ENCODE results near the gene LGI2.
A peak's percentile ranks its signal among the peaks of the same experiment; 100 is the strongest.
"Not testable (repeated sequence)": the region's sequence is repeated elsewhere in the genome, so short reads cannot be mapped to it uniquely, and the experiment has no call there.

LGI2 gene

GRCh38 chr4:25019501-25019900 is 11.2 kb downstream of the LGI2 start:
- Mint-ChIP-seq H3K27me3 (peaks cover 11% of the 10 kb centered on the region), H3K9me3 (no peaks in the 10 kb centered on the region), H3K36me3 (no peaks in the 10 kb centered on the region), H3K4me3 (no peak overlapping the region), H3K27ac (peak overlapping the region; percentile 18), H3K4me1 (no peaks in the 10 kb centered on the region)

DNA sequence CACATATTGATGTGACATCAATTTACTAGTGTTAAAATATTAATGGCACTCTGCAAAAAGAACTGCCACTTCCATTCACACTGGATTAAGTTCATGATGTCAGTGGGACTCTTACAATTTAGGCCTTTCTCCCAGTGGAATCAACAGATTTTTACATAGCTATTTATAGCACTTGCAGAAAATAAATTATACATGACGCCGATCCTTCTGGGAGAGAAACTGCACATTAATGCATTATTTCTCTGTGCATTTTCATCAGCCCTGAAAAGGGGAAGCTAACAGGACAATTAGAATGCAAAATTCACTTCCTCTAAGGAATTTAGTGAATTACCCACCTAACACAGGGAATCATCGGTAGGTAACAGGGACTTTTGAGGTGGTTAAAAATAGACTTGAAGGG is 15.7 kb downstream of the LGI2 start:
- H3K27ac Mint-ChIP-seq: no peak overlapping the region
- H3K4me1 Mint-ChIP-seq: no peaks in the 10 kb centered on the region
- no peak overlapping the region for H3K4me3 Mint-ChIP-seq
- H3K27me3 Mint-ChIP-seq: peaks cover 5% of the 10 kb centered on the region
- no peaks in the 10 kb centered on the region for H3K36me3 Mint-ChIP-seq
- no peaks in the 10 kb centered on the region for H3K9me3 Mint-ChIP-seq

DNA sequence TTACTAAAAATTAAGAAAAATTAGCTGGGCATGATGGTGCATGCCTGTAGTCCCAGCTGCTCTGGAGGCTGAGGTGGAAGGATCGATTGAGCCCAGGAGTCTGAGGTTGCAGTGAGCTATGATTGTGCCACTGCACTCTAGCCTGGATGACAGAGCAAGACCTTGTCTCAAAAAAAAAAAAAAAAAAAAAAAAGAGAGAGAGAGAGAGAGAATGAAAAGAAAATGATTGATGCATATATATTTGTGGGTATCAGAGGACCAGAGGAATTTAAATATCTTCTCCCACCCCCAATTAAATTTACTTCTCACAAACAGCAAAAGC is 16.1 kb downstream of the LGI2 start:
- not testable (repeated sequence) for H3K4me3 Mint-ChIP-seq, H3K27ac Mint-ChIP-seq, H3K27me3 Mint-ChIP-seq, H3K36me3 Mint-ChIP-seq, H3K4me1 Mint-ChIP-seq, H3K9me3 Mint-ChIP-seq

DNA sequence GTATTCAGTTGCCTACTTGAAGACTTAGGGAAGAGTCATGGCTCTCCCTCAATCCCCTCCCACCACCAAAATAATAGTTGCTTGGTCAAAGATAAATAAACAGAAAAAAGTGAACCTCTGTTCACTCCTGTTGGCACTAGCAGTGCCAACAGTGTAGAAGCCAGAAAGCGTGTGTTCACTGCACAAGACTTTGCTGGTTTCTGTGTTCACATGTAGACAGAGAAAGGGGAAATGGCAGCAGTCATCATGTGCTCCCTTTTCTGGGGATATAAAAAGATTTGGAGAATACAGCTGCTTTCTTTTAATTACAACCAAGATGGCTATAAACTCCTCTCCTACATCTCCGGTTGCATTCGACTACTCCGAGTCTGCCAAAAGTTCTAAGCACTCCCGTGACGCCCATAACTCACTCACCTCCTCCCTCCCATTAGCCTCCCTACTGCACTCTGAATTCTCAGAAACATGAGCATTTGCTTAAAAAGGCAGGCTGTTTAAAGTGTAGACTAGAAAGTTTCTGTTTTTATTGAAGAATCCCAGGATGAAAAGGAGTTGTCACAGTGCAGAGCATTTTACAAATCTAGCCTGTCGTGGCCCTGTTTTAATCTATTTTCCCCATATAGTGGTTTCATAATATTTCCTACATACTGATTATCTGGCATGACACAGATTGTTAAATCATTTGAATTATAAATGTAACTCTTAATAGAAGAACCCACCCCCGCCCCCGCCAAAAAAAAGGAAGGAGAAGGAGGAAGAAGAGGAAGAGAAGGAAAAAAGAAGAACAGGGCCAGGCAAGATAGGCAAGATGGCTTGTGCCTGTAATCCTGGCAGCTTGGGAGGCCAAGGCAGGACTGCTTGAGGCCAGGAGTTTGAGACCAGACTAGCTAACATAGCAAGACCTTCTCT is 16.7 kb downstream of the LGI2 start:
- Mint-ChIP-seq H3K36me3 (peaks cover 2% of the 10 kb centered on the region), H3K27me3 (peaks cover 8% of the 10 kb centered on the region), H3K4me3 (no peak overlapping the region), H3K9me3 (no peaks in the 10 kb centered on the region), H3K27ac (no peak overlapping the region), H3K4me1 (no peaks in the 10 kb centered on the region)

DNA sequence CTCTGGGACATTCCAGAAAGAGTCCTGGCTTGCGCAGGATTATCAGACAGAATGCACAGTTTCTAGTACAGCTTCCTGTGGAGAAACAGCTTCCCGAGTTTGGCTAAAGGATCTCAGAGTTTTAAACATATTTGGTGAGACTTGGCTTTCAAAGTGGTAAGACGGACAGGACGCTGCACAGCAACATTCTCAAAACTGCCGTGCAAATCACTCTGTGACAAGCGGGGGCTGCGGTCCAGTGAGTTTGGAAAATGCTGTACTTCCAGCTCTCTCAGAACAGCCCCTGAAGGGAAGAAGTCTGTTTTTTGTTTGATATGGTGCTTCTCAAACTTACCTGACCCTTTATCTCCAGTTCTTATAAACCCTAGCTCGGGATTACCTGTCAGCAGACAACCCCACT is 18.1 kb downstream of the LGI2 start:
- no peaks in the 10 kb centered on the region for H3K4me1 Mint-ChIP-seq
- H3K27me3 Mint-ChIP-seq: peaks cover 4% of the 10 kb centered on the region
- H3K9me3 Mint-ChIP-seq: no peaks in the 10 kb centered on the region
- H3K27ac Mint-ChIP-seq: no peak overlapping the region
- H3K4me3 Mint-ChIP-seq: no peak overlapping the region
- peaks cover 2% of the 10 kb centered on the region for H3K36me3 Mint-ChIP-seq

DNA sequence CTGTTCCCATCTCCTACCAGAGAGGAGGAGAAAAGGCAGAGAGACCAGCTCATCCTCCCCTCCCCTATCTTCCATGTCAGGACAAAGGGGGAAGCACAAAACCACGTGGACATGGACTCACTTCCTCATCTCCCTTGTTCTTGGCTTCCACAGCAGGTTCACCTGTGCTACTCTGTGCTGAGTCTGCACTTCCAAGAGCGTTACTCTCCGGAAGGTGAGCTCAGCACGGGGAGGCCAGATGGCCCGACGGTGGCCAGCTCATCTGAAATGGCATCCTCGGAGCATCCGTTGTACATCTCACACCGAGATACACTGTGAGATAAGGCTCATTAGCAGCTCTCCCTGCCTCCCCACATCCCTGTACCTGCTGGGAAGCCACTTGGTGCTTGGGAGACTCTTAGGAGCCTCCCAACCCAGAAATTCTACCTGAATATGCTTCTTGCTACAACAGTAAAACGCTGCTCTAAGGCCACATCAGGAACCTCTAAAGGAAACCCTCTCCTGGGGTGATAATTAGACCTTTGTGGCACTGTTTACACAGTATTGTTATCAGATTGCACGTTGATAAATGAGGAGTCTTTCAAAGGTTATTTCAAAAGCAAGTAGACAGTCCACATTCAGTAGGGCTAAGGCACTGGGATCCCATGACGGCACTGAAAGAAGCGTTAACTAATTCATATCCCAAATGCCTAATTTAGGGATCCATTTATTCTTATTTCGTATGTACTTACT is 19.4 kb downstream of the LGI2 start:
- Mint-ChIP-seq H3K27me3 (peaks cover 4% of the 10 kb centered on the region), H3K9me3 (no peaks in the 10 kb centered on the region), H3K4me1 (no peaks in the 10 kb centered on the region), H3K36me3 (peaks cover 2% of the 10 kb centered on the region), H3K4me3 (no peak overlapping the region), H3K27ac (no peak overlapping the region)

- peaks cover 6% of the 10 kb centered on the region for H3K27me3 Mint-ChIP-seq
- H3K36me3 Mint-ChIP-seq: peaks cover 2% of the 10 kb centered on the region
- no peak overlapping the region for H3K27ac Mint-ChIP-seq
- no peaks in the 10 kb centered on the region for H3K4me1 Mint-ChIP-seq
- H3K9me3 Mint-ChIP-seq: no peaks in the 10 kb centered on the region
- H3K4me3 Mint-ChIP-seq: no peak overlapping the region
Observed at GRCh38 chr4:25007598-25007997, 23.1 kb downstream of the LGI2 start.

- Mint-ChIP-seq H3K27ac (no peak overlapping the region), H3K4me1 (peaks cover 10% of the 10 kb centered on the region), H3K36me3 (no peaks in the 10 kb centered on the region), H3K9me3 (no peaks in the 10 kb centered on the region), H3K27me3 (peaks cover 4% of the 10 kb centered on the region), H3K4me3 (no peak overlapping the region)
Observed at GRCh38 chr4:25002681-25003080, 28.1 kb downstream of the LGI2 start.

DNA sequence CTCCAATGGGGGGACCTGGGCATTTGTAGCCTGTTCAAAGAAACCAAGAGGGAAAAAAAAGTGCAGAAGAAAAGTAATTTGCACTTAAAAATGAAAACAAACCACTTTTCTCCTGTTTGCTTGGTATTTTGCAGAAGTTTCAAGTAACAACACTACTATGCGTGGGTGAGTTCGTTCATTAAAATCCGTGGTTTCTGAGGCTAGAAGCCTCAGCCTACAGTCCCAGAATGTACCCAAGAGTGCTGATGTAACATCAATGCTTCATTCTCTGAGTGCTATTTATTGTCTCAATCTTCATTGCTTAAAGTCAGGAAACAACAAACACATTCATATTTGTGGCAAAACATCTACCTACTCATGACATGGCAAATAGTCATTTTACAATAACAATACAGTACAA is 29.2 kb downstream of the LGI2 start:
- Mint-ChIP-seq H3K36me3 (no peaks in the 10 kb centered on the region), H3K27me3 (peaks cover 4% of the 10 kb centered on the region), H3K4me1 (peaks cover 10% of the 10 kb centered on the region), H3K9me3 (no peaks in the 10 kb centered on the region), H3K4me3 (no peak overlapping the region), H3K27ac (no peak overlapping the region)

DNA sequence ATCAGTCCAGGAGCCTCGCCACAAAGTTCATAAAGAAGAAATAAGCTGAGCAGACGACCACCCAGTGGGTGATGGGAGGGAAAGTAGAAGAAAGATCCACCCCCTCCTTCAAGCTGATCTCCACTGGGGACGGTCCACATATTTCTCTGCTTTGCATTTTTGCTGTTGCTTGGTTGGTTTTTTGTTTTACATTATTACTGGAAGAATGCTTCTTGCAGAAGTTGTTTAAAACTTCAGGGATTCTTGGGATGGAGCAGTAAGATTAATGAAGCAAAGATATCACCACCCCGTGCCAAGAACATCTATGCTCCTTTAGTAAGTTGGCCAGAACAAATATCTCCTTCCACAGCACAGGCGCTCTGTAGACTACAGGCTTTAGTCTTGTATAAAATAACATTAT is 30.1 kb downstream of the LGI2 start:
- H3K36me3 Mint-ChIP-seq: no peaks in the 10 kb centered on the region
- H3K27ac Mint-ChIP-seq: no peak overlapping the region
- H3K27me3 Mint-ChIP-seq: peaks cover 4% of the 10 kb centered on the region
- no peaks in the 10 kb centered on the region for H3K9me3 Mint-ChIP-seq
- no peak overlapping the region for H3K4me3 Mint-ChIP-seq
- H3K4me1 Mint-ChIP-seq: peaks cover 10% of the 10 kb centered on the region

GRCh38 chr4:24999392-25000089 is 31.2 kb downstream of the LGI2 start:
- Mint-ChIP-seq H3K27ac (no peak overlapping the region), H3K4me1 (peaks cover 10% of the 10 kb centered on the region), H3K36me3 (no peaks in the 10 kb centered on the region), H3K4me3 (peak overlapping the region; percentile 20), H3K9me3 (no peaks in the 10 kb centered on the region), H3K27me3 (peaks cover 2% of the 10 kb centered on the region)

DNA sequence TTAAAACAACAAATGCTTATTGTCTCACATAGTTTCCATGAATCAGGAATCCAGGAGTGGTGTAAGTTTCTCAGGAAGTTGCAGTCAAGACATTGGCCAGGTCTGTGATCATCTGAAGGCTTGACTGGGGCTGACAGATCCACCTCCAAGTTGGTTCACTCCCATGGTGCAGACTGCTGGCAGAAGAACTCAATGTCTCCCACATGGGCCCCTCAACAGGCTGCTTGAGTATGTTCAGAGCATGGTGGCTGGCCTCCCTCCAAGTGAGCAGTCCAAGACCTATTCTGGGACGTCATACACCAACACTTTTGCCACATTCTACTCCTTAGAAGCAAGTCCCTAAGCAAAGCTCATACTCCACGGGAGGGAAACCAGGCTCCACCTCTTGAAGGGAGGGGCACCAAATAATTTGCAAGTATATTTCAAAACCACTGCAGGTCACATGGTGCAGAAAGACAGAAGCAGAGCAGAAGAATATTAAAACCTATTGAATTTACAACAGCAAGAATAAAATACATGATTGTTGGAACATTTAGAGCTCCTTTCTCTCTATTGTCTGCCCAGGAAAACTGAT is 35.3 kb downstream of the LGI2 start:
- H3K27ac Mint-ChIP-seq: no peak overlapping the region
- H3K9me3 Mint-ChIP-seq: no peaks in the 10 kb centered on the region
- H3K4me1 Mint-ChIP-seq: peaks cover 10% of the 10 kb centered on the region
- no peaks in the 10 kb centered on the region for H3K36me3 Mint-ChIP-seq
- H3K27me3 Mint-ChIP-seq: no peaks in the 10 kb centered on the region
- no peak overlapping the region for H3K4me3 Mint-ChIP-seq

- H3K4me1 Mint-ChIP-seq: no peaks in the 10 kb centered on the region
- H3K36me3 Mint-ChIP-seq: no peaks in the 10 kb centered on the region
- no peaks in the 10 kb centered on the region for H3K27me3 Mint-ChIP-seq
- no peak overlapping the region for H3K27ac Mint-ChIP-seq
- H3K9me3 Mint-ChIP-seq: no peaks in the 10 kb centered on the region
- no peak overlapping the region for H3K4me3 Mint-ChIP-seq
Observed at GRCh38 chr4:24993551-24994080, 37.1 kb downstream of the LGI2 start.

- no peaks in the 10 kb centered on the region for H3K27me3 Mint-ChIP-seq
- no peak overlapping the region for H3K4me3 Mint-ChIP-seq
- no peaks in the 10 kb centered on the region for H3K9me3 Mint-ChIP-seq
- H3K27ac Mint-ChIP-seq: no peak overlapping the region
- no peaks in the 10 kb centered on the region for H3K4me1 Mint-ChIP-seq
- H3K36me3 Mint-ChIP-seq: no peaks in the 10 kb centered on the region
Observed at GRCh38 chr4:24992968-24993367, 37.8 kb downstream of the LGI2 start.

- Mint-ChIP-seq H3K9me3 (no peaks in the 10 kb centered on the region), H3K4me1 (no peaks in the 10 kb centered on the region), H3K36me3 (no peaks in the 10 kb centered on the region), H3K4me3 (no peak overlapping the region), H3K27me3 (peaks cover 2% of the 10 kb centered on the region), H3K27ac (no peak overlapping the region)
Observed at GRCh38 chr4:24991015-24991414, 39.7 kb downstream of the LGI2 start.
